Transverse colon (tissue), 4 donors: ENCODE results near the gene HMMR.

Experiments used
- CTCF ChIP-seq, 5 experiments: fragments of 200-600 bp in 3 of 5; fragments of 450-650 bp in 2 of 5; sonication (generic) in 3 of 5; IDR thresholded peaks; 1 replicate in 2 of 5; 2 replicates in 3 of 5; pipeline ENCODE4 v1.5.1; 2016 to 2017; ENCODE audit warnings: antibody characterized with exemption in 5 of 5, inconsistent platforms in 3 of 5, mild to moderate bottlenecking in 2 of 5, moderate library complexity in 1 of 5
- POLR2A ChIP-seq: fragments of 450-650 bp; IDR thresholded peaks from one replicate; pipeline ENCODE4 v1.6.1; 2016; ENCODE audit warnings: antibody characterized with exemption, mild to moderate bottlenecking, moderate library complexity
- POLR2AphosphoS5 ChIP-seq, 3 donors: sonication (generic); formaldehyde crosslinking; IDR thresholded peaks; one replicate each; pipeline ENCODE4 v1.6.1; 2016; ENCODE audit warnings: antibody characterized with exemption in 3 of 3

- TF ChIP-seq POLR2A, result no peak
- no peak for TF ChIP-seq CTCF (IDR thresholded peaks at IDR 0.05)
- TF ChIP-seq POLR2AphosphoS5 (IDR thresholded peaks at IDR 0.05), result no peak
Observed at GRCh38 chr5:163467682-163468081, 7.2 kb downstream of the HMMR start.
